Thoracic aorta (tissue), 2 donors: Measurements from ENCODE around the gene ISL1. TPM values are rescaled to one million over a fixed set of nuclear protein-coding genes. Genes with fewer than 3 reads are reported as not detected.

Experiments used
- ATAC-seq: fragments of 150-250 bp; one replicate; pipeline ENCODE4 v1.8.0; 2017; ENCODE audit warnings: low read depth; ENCODE audit not compliant: insufficient number of reproducible peaks, low FRiP score
- DNase-seq: peaks from one replicate; pipeline ENCODE4 v3.0.0-alpha.2; 2020; ENCODE audit warnings: low spot score
- H3K27ac ChIP-seq, 2 donors: fragments of 200-600 bp; sonication (generic); 1 replicate in 1 of 2; 2 replicates in 1 of 2; pipeline ENCODE4 v1.5.1; 2016; ENCODE audit warnings: mild to moderate bottlenecking in 2 of 2, moderate library complexity in 2 of 2
- H3K27me3 ChIP-seq: fragments of 200-600 bp; sonication (generic); replicated peaks from 2 replicates; pipeline ENCODE4 v1.6.0; 2016; ENCODE audit warnings: mild to moderate bottlenecking; ENCODE audit not compliant: insufficient read depth
- H3K36me3 ChIP-seq: fragments of 200-600 bp; sonication (generic); one replicate; pipeline ENCODE4 v1.5.1; 2016
- H3K4me1 ChIP-seq, 2 donors: fragments of 200-600 bp; sonication (generic); 1 replicate in 1 of 2; 2 replicates in 1 of 2; pipeline versions ENCODE4 v1.5.1 to v1.6.0; 2016; ENCODE audit warnings: low read depth in 2 of 2, mild to moderate bottlenecking in 1 of 2; ENCODE audit not compliant: control insufficient read depth in 1 of 2
- H3K4me3 ChIP-seq: fragments of 200-600 bp; sonication (generic); 2 replicates; pipeline ENCODE4 v1.5.1; 2016; ENCODE audit warnings: mild to moderate bottlenecking
- H3K9me3 ChIP-seq: fragments of 200-600 bp; sonication (generic); 2 replicates; pipeline ENCODE4 v1.5.1; 2016
- CTCF ChIP-seq: fragments of 200-600 bp; sonication (generic); IDR thresholded peaks from one replicate; pipeline ENCODE4 v1.5.1; 2019; ENCODE audit warnings: antibody characterized with exemption
- total RNA-seq, 2 donors: library from RNA; depleted of rRNA; stranded (reverse); fragments of >200 nt; gene quantifications; one replicate each; pipeline versions ENCODE4 v1.1.0 to v1.2.3, GENCODE V29; 2016

ISL1 gene
- total RNA-seq, 2 donors from 2014 or later, result not detected

GRCh38 chr5:51382521-51383130 is 622 bp upstream of the ISL1 start:
- Histone ChIP-seq H3K27ac (no peak overlapping the region), H3K36me3 (no peaks in the 10 kb centered on the region), H3K9me3 (no peaks in the 10 kb centered on the region), H3K27me3 (peaks cover 10% of the 10 kb centered on the region), H3K4me1 (peaks cover 0 to 33% of the 10 kb centered on the region in 2 donors), H3K4me3 (peak overlapping the region; percentile 66)
- no peak for TF ChIP-seq CTCF
- no peak for ATAC-seq
- DNase-seq, result no peak

- no peaks in the 10 kb centered on the region for H3K9me3 ChIP-seq
- no peak overlapping the region for H3K27ac ChIP-seq
- DNase-seq, result no peak
- H3K36me3 ChIP-seq, result no peaks in the 10 kb centered on the region
- no peak for ATAC-seq
- H3K27me3 ChIP-seq, result peaks cover 23% of the 10 kb centered on the region
- no peak overlapping the region for H3K4me3 ChIP-seq
- peaks cover 0 to 20% of the 10 kb centered on the region in 2 donors for H3K4me1 ChIP-seq
- no peak for TF ChIP-seq CTCF
These were observed 1.1 kb downstream of the ISL1 start for GRCh38 chr5:51384281-51384840.

GRCh38 chr5:51385216-51385615 is 2.0 kb downstream of the ISL1 start:
- H3K27ac ChIP-seq, result no peak overlapping the region
- no peak for TF ChIP-seq CTCF
- H3K4me1 ChIP-seq, result peaks cover 0 to 27% of the 10 kb centered on the region in 2 donors
- H3K36me3 ChIP-seq, result no peaks in the 10 kb centered on the region
- H3K4me3 ChIP-seq, result no peak overlapping the region
- peaks cover 23% of the 10 kb centered on the region for H3K27me3 ChIP-seq
- no peaks in the 10 kb centered on the region for H3K9me3 ChIP-seq
- ATAC-seq (no peak), DNase-seq (no peak)

- no peak overlapping the region for H3K27ac ChIP-seq
- no peak for TF ChIP-seq CTCF
These were observed 4.0 kb downstream of the ISL1 start for GRCh38 chr5:51386916-51387883.

GRCh38 chr5:51387884-51388275 is 4.6 kb downstream of the ISL1 start:
- DNase-seq (no peak), ATAC-seq (no peak)
- peaks cover 0 to 22% of the 10 kb centered on the region in 2 donors for H3K4me1 ChIP-seq
- no peaks in the 10 kb centered on the region for H3K9me3 ChIP-seq
- H3K36me3 ChIP-seq, result no peaks in the 10 kb centered on the region
- no peak for TF ChIP-seq CTCF
- H3K4me3 ChIP-seq, result no peak overlapping the region
- H3K27ac ChIP-seq, result no peak overlapping the region
- peaks cover 23% of the 10 kb centered on the region for H3K27me3 ChIP-seq

More at GRCh38 chr5:51386916-51387883, 4.0 kb downstream of the ISL1 start:
- Histone ChIP-seq H3K27me3 (peaks cover 23% of the 10 kb centered on the region), H3K36me3 (no peaks in the 10 kb centered on the region), H3K9me3 (no peaks in the 10 kb centered on the region), H3K4me1 (peaks cover 0 to 28% of the 10 kb centered on the region in 2 donors), H3K4me3 (peak overlapping the region; percentile 43)
- DNase-seq, result no peak
- no peak for ATAC-seq
